ENCODE measurements around the gene CCL18. TPM values are rescaled to one million over a fixed set of nuclear protein-coding genes. Genes with fewer than 3 reads are reported as not detected.
"Not testable (repeated sequence)": the region's sequence is repeated elsewhere in the genome, so short reads cannot be mapped to it uniquely, and the experiment has no call there.

Gene CCL18
- total RNA-seq, 1 experiment from 2014 or later, result not detected

GRCh38 chr17:36111068-36111490, 47.0 kb downstream of the CCL18 start:
- POLR2A ChIA-PET (ENCODE audit: low non-redundant PET), result no interaction called here
- intact Hi-C loops (cut with micrococcal nuclease; ENCODE audit: unreplicated experiment), result no loop called here
- H3K9me3 ChIP-seq (ENCODE audit: low read depth, low read length, poor library complexity, severe bottlenecking), result no peaks in the 10 kb centered on the region
- BruUV-seq (replicated peaks), result no TSS peak
- H3K27ac ChIP-seq (ENCODE audit: low read depth, low read length, poor library complexity, severe bottlenecking), result no peak overlapping the region
- H3K4me1 ChIP-seq (ENCODE audit: insufficient read depth, low read length, poor library complexity, severe bottlenecking), result no peaks in the 10 kb centered on the region
- no peaks in the 10 kb centered on the region for H3K36me3 ChIP-seq (ENCODE audit: insufficient read depth, low read length, poor library complexity, severe bottlenecking)
- H3K27me3 ChIP-seq (replicated peaks; ENCODE audit: insufficient read depth, low read depth, low read length, poor library complexity), result no peaks in the 10 kb centered on the region
- CTCF ChIA-PET, result no interaction called here
- no peak for DNase-seq (ENCODE audit: low spot score)
- TF ChIP-seq EZH2 (IDR thresholded peaks at IDR 0.05; ENCODE audit: borderline replicate concordance, low read depth, low read length, poor library complexity, severe bottlenecking) (no peak), CTCF (conservative IDR thresholded peaks at IDR 0.05; ENCODE audit: low read depth, low read length) (no peak)
- no peak overlapping the region for H3K4me3 ChIP-seq (ENCODE audit: low read depth, low read length, poor library complexity, severe bottlenecking)

GRCh38 chr17:36112572-36112971, 48.5 kb downstream of the CCL18 start:
- TF ChIP-seq EZH2 (IDR thresholded peaks at IDR 0.05; ENCODE audit: borderline replicate concordance, low read depth, low read length, poor library complexity, severe bottlenecking) (no peak), CTCF (conservative IDR thresholded peaks at IDR 0.05; ENCODE audit: low read depth, low read length) (no peak)
- ChIA-PET POLR2A (ENCODE audit: low non-redundant PET) (no interaction called here), CTCF (no interaction called here)
- no peak overlapping the region for H3K4me3 ChIP-seq (ENCODE audit: low read depth, low read length, poor library complexity, severe bottlenecking)
- intact Hi-C loops (cut with micrococcal nuclease; ENCODE audit: unreplicated experiment), result no loop called here
- no peaks in the 10 kb centered on the region for H3K4me1 ChIP-seq (ENCODE audit: insufficient read depth, low read length, poor library complexity, severe bottlenecking)
- no peaks in the 10 kb centered on the region for H3K9me3 ChIP-seq (ENCODE audit: low read depth, low read length, poor library complexity, severe bottlenecking)
- no peak overlapping the region for H3K27ac ChIP-seq (ENCODE audit: low read depth, low read length, poor library complexity, severe bottlenecking)
- no peaks in the 10 kb centered on the region for H3K36me3 ChIP-seq (ENCODE audit: insufficient read depth, low read length, poor library complexity, severe bottlenecking)
- no TSS peak for BruUV-seq (replicated peaks)
- H3K27me3 ChIP-seq (replicated peaks; ENCODE audit: insufficient read depth, low read depth, low read length, poor library complexity), result no peaks in the 10 kb centered on the region
- no peak for DNase-seq (ENCODE audit: low spot score)

- POLR2A ChIA-PET (ENCODE audit: low non-redundant PET); BruUV-seq (replicated peaks); H3K4me1 ChIP-seq (ENCODE audit: insufficient read depth, low read length, poor library complexity, severe bottlenecking); H3K9me3 ChIP-seq (ENCODE audit: low read depth, low read length, poor library complexity, severe bottlenecking); H3K27me3 ChIP-seq (replicated peaks; ENCODE audit: insufficient read depth, low read depth, low read length, poor library complexity); DNase-seq (ENCODE audit: low spot score); H3K27ac ChIP-seq (ENCODE audit: low read depth, low read length, poor library complexity, severe bottlenecking); H3K36me3 ChIP-seq (ENCODE audit: insufficient read depth, low read length, poor library complexity, severe bottlenecking); intact Hi-C loops (cut with micrococcal nuclease; ENCODE audit: unreplicated experiment); H3K4me3 ChIP-seq (ENCODE audit: low read depth, low read length, poor library complexity, severe bottlenecking); CTCF ChIA-PET: not testable (repeated sequence)
Observed at GRCh38 chr17:36113131-36113530, 49.1 kb downstream of the CCL18 start.

- H3K27me3 ChIP-seq (replicated peaks; ENCODE audit: insufficient read depth, low read depth, low read length, poor library complexity); H3K4me1 ChIP-seq (ENCODE audit: insufficient read depth, low read length, poor library complexity, severe bottlenecking); DNase-seq (ENCODE audit: low spot score); intact Hi-C loops (cut with micrococcal nuclease; ENCODE audit: unreplicated experiment); H3K27ac ChIP-seq (ENCODE audit: low read depth, low read length, poor library complexity, severe bottlenecking); H3K4me3 ChIP-seq (ENCODE audit: low read depth, low read length, poor library complexity, severe bottlenecking); CTCF ChIA-PET; POLR2A ChIA-PET (ENCODE audit: low non-redundant PET); BruUV-seq (replicated peaks); H3K9me3 ChIP-seq (ENCODE audit: low read depth, low read length, poor library complexity, severe bottlenecking); H3K36me3 ChIP-seq (ENCODE audit: insufficient read depth, low read length, poor library complexity, severe bottlenecking): not testable (repeated sequence)
Observed at GRCh38 chr17:36114971-36115648, 51.0 kb downstream of the CCL18 start.

GRCh38 chr17:36115649-36115977, 51.5 kb downstream of the CCL18 start:
- CTCF ChIA-PET; BruUV-seq (replicated peaks); POLR2A ChIA-PET (ENCODE audit: low non-redundant PET); H3K27me3 ChIP-seq (replicated peaks; ENCODE audit: insufficient read depth, low read depth, low read length, poor library complexity); H3K27ac ChIP-seq (ENCODE audit: low read depth, low read length, poor library complexity, severe bottlenecking); H3K4me3 ChIP-seq (ENCODE audit: low read depth, low read length, poor library complexity, severe bottlenecking); intact Hi-C loops (cut with micrococcal nuclease; ENCODE audit: unreplicated experiment); H3K9me3 ChIP-seq (ENCODE audit: low read depth, low read length, poor library complexity, severe bottlenecking); H3K4me1 ChIP-seq (ENCODE audit: insufficient read depth, low read length, poor library complexity, severe bottlenecking); DNase-seq (ENCODE audit: low spot score); H3K36me3 ChIP-seq (ENCODE audit: insufficient read depth, low read length, poor library complexity, severe bottlenecking): not testable (repeated sequence)

All from A673 (cell line).